ENCODE data around the gene ZBTB7C. TPM values are rescaled to one million over a fixed set of nuclear protein-coding genes. Genes with fewer than 3 reads are reported as not detected.

The ZBTB7C gene
- polyA plus RNA-seq, 1 of the 3 experiments (the other 2 are of a cell fraction) = 0.05 TPM

- TF ChIP-seq REST (IDR thresholded peaks at IDR 0.05; ENCODE audit: low read depth, low read length) (no peak), YY1 (IDR thresholded peaks at IDR 0.05; ENCODE audit: low read depth) (no peak), PBX3 (IDR thresholded peaks at IDR 0.05) (no peak), CHD2 (IDR thresholded peaks at IDR 0.05; ENCODE audit: low read length, partially characterized antibody) (no peak), RFX5 (IDR thresholded peaks at IDR 0.05; ENCODE audit: low read length) (no peak), TAF1 (IDR thresholded peaks at IDR 0.05; ENCODE audit: borderline replicate concordance, low read depth, low read length) (no peak), RAD21 (IDR thresholded peaks at IDR 0.05; ENCODE audit: low read length) (no peak), TEAD4 (IDR thresholded peaks at IDR 0.05; ENCODE audit: borderline replicate concordance, insufficient read depth) (no peak)
Measured at GRCh38 chr18:48184118-48184517, 225.1 kb downstream of the ZBTB7C start (continued).

DNA sequence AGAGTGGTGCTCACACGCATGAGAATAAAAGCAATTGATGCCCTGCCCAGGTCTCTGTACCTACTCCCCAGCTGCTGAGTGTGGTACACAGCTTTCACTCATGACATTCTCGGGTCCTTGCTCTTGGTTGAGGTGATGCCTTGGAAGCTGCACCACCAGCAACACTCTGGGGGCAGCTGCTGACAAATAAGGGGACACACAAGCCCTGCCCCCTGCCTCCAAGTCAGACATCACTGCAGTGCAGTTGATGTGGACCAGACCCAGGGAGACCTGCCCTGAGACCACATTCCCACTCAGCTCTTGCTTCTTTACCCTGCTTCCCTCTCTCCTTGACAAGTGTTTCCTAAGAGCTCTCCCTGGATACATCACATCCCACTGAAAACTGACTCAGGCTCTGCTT, 225.6 kb downstream of the ZBTB7C start:
- 44% methylated on average over 2 of the region's 2 CpGs for WGBS (ENCODE audit: low lambda C conversion rate)
- CTCF ChIA-PET = interaction anchor here (0.9 to 3.7 kb wide), 5 partner anchors 12 to 185 kb away, joined by 3 to 19 read pairs (median 4); no protein-coding TSS in a partner anchor
- no peak overlapping the region for H3K4me2 ChIP-seq
- no peak for DNase-seq
- H3K4me3 ChIP-seq (ENCODE audit: low read depth in 2 of 2, low read length in 1 of 2) = no peak overlapping the region
- H4K20me1 ChIP-seq (ENCODE audit: insufficient read depth) = no peaks in the 10 kb centered on the region
- no peaks in the 10 kb centered on the region for H3F3A ChIP-seq (replicated peaks; ENCODE audit: insufficient read depth)
- H3K9me2 ChIP-seq = no peaks in the 10 kb centered on the region
- H3K79me2 ChIP-seq (ENCODE audit: insufficient read depth) = no peaks in the 10 kb centered on the region
- no peak overlapping the region for H2AFZ ChIP-seq (ENCODE audit: low read depth)
- TF ChIP-seq TCF12 (IDR thresholded peaks at IDR 0.05) (no peak), GATA2 (CRISPR knock-in tag; IDR thresholded peaks at IDR 0.05) (no peak), USF2 (IDR thresholded peaks at IDR 0.05; ENCODE audit: borderline replicate concordance, low read depth, low read length) (no peak), RFX5 (IDR thresholded peaks at IDR 0.05; ENCODE audit: low read length) (no peak), FOXM1 (IDR thresholded peaks at IDR 0.05; ENCODE audit: low read depth) (no peak), FOXJ3 (CRISPR knock-in tag; IDR thresholded peaks at IDR 0.05) (no peak), CHD2 (IDR thresholded peaks at IDR 0.05; ENCODE audit: low read length, partially characterized antibody) (no peak), NFIC (IDR thresholded peaks at IDR 0.05; ENCODE audit: borderline replicate concordance) (no peak), ELF1 (IDR thresholded peaks at IDR 0.05) (no peak), PBX3 (IDR thresholded peaks at IDR 0.05) (no peak), MAX (IDR thresholded peaks at IDR 0.05; ENCODE audit: low read depth) (no peak), JUND (IDR thresholded peaks at IDR 0.05) (no peak), GABPA (IDR thresholded peaks at IDR 0.05; ENCODE audit: low read depth) (no peak), RAD21 (IDR thresholded peaks at IDR 0.05; ENCODE audit: low read length) (no peak)
- TF ChIP-seq, protein P1, sequence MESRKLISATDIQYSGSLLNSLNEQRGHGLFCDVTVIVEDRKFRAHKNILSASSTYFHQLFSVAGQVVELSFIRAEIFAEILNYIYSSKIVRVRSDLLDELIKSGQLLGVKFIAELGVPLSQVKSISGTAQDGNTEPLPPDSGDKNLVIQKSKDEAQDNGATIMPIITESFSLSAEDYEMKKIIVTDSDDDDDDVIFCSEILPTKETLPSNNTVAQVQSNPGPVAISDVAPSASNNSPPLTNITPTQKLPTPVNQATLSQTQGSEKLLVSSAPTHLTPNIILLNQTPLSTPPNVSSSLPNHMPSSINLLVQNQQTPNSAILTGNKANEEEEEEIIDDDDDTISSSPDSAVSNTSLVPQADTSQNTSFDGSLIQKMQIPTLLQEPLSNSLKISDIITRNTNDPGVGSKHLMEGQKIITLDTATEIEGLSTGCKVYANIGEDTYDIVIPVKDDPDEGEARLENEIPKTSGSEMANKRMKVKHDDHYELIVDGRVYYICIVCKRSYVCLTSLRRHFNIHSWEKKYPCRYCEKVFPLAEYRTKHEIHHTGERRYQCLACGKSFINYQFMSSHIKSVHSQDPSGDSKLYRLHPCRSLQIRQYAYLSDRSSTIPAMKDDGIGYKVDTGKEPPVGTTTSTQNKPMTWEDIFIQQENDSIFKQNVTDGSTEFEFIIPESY (IDR thresholded peaks at IDR 0.05; ENCODE audit: borderline replicate concordance, low read depth) = no peak
- H3K27ac ChIP-seq (ENCODE audit: low read depth in 2 of 2, low read length in 1 of 2) = peak overlapping the region in 1 of 2 experiments; percentile 81; a peak in 2 of 4 replicates
- no peaks in the 10 kb centered on the region for H3K36me3 ChIP-seq (replicated peaks in 1 of 2; ENCODE audit: control insufficient read depth in 1 of 2, insufficient read depth in 2 of 2, low read length in 1 of 2)
- POLR2A ChIA-PET = interaction anchor here (1.2 kb wide), 1 partner anchor 22 kb away, joined by 3 read pairs; no protein-coding TSS in a partner anchor
- H3K9me3 ChIP-seq = no peaks in the 10 kb centered on the region
- no peak overlapping the region for H3K9ac ChIP-seq
- peaks cover 0 to 64% of the 10 kb centered on the region in 2 experiments; a peak in 2 of 4 replicates for H3K4me1 ChIP-seq (ENCODE audit: control insufficient read depth in 1 of 2, insufficient read depth in 2 of 2, low read depth in 1 of 2, low read length in 1 of 2)
- H3K27me3 ChIP-seq (ENCODE audit: insufficient read depth) = peaks cover 8% of the 10 kb centered on the region; the same call in 1 of the 2 replicates

Data from SK-N-SH (cell line).